ENCODE measurements around the gene TM2D3.

The TM2D3 gene

GRCh38 chr15:101604124-101604874, 47.9 kb downstream of the TM2D3 start:
- no peak for DNase-seq (ENCODE audit: low read depth)

DNA sequence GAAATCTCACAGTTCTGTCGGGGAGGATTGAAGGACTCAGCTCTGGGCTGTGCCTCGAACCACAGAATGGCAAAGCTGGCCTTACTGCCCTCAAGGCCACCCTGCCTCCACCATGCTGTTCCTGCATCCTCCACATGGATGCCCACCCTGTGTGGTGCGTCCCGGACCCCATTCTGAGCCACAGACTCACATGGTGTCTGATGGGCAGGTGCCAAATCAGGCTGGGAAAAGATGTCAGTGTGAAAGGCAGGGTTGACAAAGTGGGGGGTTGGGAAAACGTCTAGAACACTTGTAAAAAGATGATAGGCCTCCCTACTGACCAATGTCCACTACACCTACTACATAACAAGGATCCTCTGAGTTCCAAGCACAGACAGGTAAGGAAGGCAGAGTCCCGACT, 49.4 kb downstream of the TM2D3 start:
- no peak for DNase-seq (ENCODE audit: low read depth)

DNA sequence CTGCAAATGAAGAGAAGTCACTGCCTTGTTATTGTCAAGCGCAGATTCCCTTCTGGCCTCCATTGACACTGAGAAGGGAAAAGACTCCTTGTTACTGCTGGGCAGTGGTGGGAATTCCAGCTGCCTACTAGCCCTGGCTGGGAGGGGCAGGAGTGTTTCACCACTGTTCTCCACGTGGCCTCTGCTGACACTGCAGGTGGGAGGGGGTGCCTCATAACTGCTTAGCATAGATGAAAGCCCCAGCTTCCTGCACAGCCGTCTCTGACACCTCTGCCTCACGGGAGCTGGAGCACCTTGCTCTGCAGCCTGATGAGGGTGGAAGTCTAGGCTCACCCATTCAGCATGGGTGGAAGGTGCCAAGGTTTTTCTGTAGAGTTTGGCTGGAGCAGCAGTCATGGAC, 52.1 kb downstream of the TM2D3 start:
- DNase-seq (ENCODE audit: low read depth): no peak

DNA sequence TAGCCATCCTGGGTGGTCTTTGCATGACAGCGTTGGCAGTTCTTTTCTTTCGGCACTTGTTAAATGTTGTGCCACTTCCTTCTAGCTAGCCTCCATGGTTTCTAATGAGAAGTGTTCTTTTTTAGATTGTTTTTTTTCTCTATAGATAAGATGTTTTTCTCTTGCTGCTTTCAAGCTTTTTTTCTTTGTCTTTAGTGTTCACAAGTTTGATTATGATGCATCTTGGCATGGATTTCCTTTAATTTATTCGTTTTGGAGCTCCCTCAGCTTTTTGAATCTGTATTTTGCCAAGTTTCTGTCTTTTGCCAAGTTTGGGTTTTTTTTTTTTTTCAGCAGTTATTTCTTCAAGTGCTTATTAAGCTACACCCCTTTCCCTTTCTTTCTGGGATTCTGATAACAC, 53.1 kb downstream of the TM2D3 start:
- DNase-seq (ENCODE audit: low read depth): no peak

GRCh38 chr15:101597360-101597928, 54.7 kb downstream of the TM2D3 start:
- no peak for DNase-seq (ENCODE audit: low read depth)

DNA sequence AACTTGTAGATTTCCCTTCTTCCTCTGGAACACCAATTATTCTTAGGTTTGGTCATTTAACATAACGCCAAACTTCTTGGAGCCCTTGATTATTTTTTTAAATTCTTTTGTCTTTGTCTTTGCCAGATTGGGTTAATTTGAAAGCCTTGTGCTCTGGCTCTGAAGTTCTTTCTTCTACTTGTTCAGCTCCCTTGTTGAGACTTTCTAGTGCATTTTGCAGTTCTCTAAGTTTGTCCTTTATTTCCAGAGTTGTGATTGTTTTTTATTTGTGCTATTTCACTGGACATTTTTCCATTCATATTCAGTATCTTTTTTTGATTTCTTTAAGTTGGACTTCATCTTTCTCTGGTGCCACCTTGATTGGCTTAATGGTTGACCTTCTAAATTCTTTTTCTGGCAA, 55.5 kb downstream of the TM2D3 start:
- DNase-seq (ENCODE audit: low read depth): no peak

All from fibroblast of the conjunctiva (primary cell).